Measurements from ENCODE around the gene ADAMTS8.

The ADAMTS8 gene

DNA sequence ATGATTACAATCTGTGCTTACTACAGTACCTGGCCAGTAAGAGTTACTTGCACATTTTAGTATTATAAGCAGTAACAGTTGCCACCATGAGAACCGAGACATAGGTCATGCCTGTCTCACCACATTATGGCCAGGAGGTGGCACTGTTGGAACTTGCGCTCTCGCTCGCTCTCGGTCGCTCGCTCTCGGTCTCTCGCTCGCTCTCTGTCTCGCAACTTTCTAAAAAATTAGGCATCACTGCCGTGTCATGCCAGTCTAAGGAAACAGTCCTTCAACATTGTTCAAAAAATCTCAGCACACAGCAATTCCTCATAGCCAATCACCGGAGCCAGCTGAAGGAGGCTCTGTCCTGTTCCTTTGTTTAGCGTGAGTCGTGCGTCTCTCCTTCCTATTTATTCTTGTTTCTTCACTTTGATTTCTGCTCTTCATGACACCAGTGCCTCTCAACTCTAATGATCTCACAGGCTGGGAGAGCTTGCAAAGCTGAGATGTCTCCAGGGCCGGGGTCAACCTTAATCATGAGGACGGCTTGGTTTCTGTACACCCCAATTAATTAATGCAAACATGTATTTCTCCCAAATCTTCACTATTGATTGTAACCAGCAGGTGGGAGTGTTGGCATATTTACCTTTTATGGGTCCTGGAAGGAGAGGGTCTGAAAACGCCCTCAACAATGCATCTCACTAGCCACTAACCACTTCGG, 6.3 kb upstream of the ADAMTS8 start:
- Histone ChIP-seq H3K27ac (peak overlapping the region in 6 of 11 experiments; percentile 11 to 50 (median 22); a peak in 6 of 22 replicates), H3K9me3 (replicated peaks in 1 of 11) (no peaks in the 10 kb centered on the region), H3K4me1 (peaks cover 17 to 45% (median 42%) of the 10 kb centered on the region in 10 experiments), H3K27me3 (peaks cover 13 to 14% (median 14%) of the 10 kb centered on the region in 11 experiments), H3K36me3 (no peaks in the 10 kb centered on the region), H3K9ac (peak overlapping the region; percentile 42 to 78 (median 72); a peak in 21 of 22 replicates), H4K20me1 (peaks cover 0 to 10% (median 3%) of the 10 kb centered on the region in 11 experiments; a peak in 8 of 22 replicates), H3K4me3 (peak overlapping the region; percentile 60 to 73 (median 64)), H3K4me2 (peak overlapping the region; percentile 74 to 91 (median 80))
- no peak for TF ChIP-seq Cebpa-rat (IDR thresholded peaks at IDR 0.05)

DNA sequence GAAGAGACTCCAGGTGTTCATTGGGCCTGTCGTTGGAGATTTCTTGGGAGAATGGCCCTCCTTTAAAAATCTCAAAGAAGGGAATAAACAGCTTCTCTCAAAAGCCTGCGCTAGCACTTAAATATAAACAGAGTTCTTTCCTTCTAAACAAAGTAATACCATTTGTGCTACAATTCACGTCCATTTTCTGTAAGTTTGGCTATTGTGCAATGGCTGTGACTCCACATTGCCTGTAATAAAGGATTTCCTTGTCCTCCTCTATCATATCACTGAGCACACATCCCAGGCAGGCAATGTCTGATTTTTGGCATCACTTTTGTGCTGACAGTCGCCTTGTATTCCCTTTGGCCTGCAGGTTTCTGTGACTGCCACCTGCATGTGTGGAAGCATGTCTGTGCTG, 4.9 kb upstream of the ADAMTS8 start:
- Histone ChIP-seq H3K4me1 (peaks cover 4 to 36% (median 32%) of the 10 kb centered on the region in 10 experiments), H3K4me2 (no peak overlapping the region), H3K27me3 (peaks cover 26 to 27% (median 27%) of the 10 kb centered on the region in 11 experiments), H3K9me3 (replicated peaks in 1 of 11) (no peaks in the 10 kb centered on the region), H4K20me1 (peaks cover 0 to 23% (median 15%) of the 10 kb centered on the region in 11 experiments; a peak in 15 of 22 replicates), H3K36me3 (no peaks in the 10 kb centered on the region), H3K9ac (no peak overlapping the region), H3K4me3 (no peak overlapping the region), H3K27ac (no peak overlapping the region)
- TF ChIP-seq Cebpa-rat (IDR thresholded peaks at IDR 0.05), result no peak

DNA sequence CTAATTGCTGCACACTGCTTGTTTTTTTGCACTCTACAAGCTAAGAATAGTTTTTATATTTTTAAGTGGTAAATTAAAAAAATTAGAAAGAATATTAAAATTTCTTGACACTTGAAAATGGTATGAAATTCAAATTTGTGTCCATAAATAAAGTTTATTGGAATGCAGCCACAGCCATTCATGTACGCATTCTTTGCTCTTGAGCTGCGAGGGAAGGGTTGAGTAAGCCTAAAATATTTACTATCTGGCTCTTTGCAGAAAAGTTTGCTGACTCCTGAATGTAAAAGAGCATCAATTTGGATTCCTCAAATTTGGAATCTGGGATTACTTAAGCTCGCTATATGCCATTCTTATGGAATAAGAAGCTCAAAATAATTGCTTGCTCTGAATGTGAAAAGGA, 3.4 kb upstream of the ADAMTS8 start:
- no peak overlapping the region for H3K27ac ChIP-seq
- H3K36me3 ChIP-seq, result no peaks in the 10 kb centered on the region
- peaks cover 42 to 43% (median 42%) of the 10 kb centered on the region in 11 experiments for H3K27me3 ChIP-seq
- H3K4me3 ChIP-seq, result no peak overlapping the region
- H4K20me1 ChIP-seq, result peaks cover 0 to 37% (median 29%) of the 10 kb centered on the region in 11 experiments; a peak in 17 of 22 replicates
- no peaks in the 10 kb centered on the region for H3K9me3 ChIP-seq (replicated peaks in 1 of 11)
- no peak overlapping the region for H3K9ac ChIP-seq
- H3K4me2 ChIP-seq, result no peak overlapping the region
- H3K4me1 ChIP-seq, result peaks cover 7 to 29% (median 26%) of the 10 kb centered on the region in 10 experiments; a peak in 19 of 20 replicates
- TF ChIP-seq Cebpa-rat (IDR thresholded peaks at IDR 0.05), result no peak

DNA sequence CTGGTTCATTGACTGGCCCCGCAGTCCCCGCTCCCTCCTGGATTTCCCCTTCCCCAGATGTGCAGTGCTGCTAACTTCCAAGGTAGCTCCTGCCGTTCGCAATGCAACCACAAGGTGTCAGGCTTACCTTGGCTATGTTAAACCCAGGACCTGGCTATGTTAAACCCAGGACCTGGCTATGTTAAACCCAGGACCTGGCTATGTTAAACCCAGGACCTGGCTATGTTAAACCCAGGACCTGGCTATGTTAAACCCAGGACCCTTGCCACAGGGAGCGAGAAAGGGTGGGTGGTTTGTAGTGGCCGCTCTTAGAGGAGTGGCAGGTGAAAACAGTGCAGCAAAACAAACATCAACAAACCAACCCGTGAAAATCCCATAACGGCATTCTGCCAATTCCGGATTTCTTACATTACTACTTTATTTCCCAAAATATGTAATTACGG, 2.9 kb upstream of the ADAMTS8 start:
- H3K4me2 ChIP-seq, result no peak overlapping the region
- H3K4me1 ChIP-seq, result peaks cover 7 to 25% (median 22%) of the 10 kb centered on the region in 10 experiments; a peak in 19 of 20 replicates
- no peak for TF ChIP-seq Cebpa-rat (IDR thresholded peaks at IDR 0.05)
- H4K20me1 ChIP-seq, result peaks cover 0 to 41% (median 34%) of the 10 kb centered on the region in 11 experiments; a peak in 17 of 22 replicates
- H3K9me3 ChIP-seq (replicated peaks in 1 of 11), result no peaks in the 10 kb centered on the region
- no peak overlapping the region for H3K27ac ChIP-seq
- H3K36me3 ChIP-seq, result no peaks in the 10 kb centered on the region
- peaks cover 46 to 47% (median 47%) of the 10 kb centered on the region in 11 experiments for H3K27me3 ChIP-seq
- no peak overlapping the region for H3K4me3 ChIP-seq
- no peak overlapping the region for H3K9ac ChIP-seq

DNA sequence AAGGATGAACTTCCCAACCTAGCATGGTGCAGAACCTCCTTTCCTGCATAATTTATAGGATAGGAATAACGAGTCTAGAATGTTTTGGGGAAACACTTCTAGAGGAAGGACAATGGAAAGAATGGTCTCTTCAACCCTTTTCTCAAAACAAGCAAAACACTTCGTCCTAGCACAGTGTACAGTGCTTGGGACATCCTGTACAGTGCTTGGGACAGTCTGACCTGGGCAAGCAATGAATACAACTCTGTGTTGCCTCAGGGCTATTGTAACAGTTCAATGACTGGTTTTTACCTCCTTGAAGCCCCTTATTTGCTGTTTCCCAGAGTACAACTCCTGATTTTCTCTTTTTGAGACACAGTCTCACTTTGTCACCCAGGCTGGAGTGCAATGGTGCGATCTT, 1.6 kb upstream of the ADAMTS8 start:
- no peak overlapping the region for H3K27ac ChIP-seq
- no peak for TF ChIP-seq Cebpa-rat (IDR thresholded peaks at IDR 0.05)

DNA sequence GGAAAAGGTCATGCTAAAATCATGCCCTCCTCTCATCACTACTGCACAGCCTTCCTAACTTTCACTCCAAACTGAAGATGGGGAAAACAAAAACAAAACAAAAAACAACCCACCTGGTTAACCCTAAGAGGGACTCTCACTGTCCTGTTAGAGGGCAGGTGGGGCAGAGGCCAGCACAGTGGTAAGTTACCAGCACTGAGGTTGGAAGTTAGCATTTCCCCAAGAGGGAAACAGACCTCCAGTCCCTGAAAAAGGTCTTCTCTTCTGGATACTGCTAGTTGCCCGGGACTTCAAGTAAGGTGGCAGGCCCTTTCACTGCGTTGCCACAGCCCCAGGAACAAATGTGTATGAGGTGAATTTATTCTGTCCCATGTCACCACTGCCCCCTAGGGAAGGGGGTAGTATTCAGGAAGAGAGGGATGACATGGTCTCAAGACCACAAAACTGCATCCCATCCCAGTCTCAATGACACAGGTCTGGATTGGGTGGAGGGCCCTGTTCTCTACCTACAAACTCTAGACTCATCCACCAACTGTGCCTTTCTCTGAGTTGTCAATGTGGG, 792 bp upstream of the ADAMTS8 start:
- Histone ChIP-seq H3K27ac (no peak overlapping the region), H3K36me3 (no peaks in the 10 kb centered on the region), H3K9me3 (replicated peaks in 1 of 11) (no peaks in the 10 kb centered on the region), H3K4me3 (no peak overlapping the region), H4K20me1 (peaks cover 0 to 58% (median 36%) of the 10 kb centered on the region in 11 experiments; a peak in 17 of 22 replicates), H3K4me2 (no peak overlapping the region), H3K9ac (no peak overlapping the region), H3K4me1 (peaks cover 5 to 22% (median 17%) of the 10 kb centered on the region in 10 experiments; a peak in 14 of 20 replicates), H3K27me3 (peaks cover 63 to 69% (median 68%) of the 10 kb centered on the region in 11 experiments)
- TF ChIP-seq Cebpa-rat (IDR thresholded peaks at IDR 0.05), result no peak

More for the DNA sequence above, 1.6 kb upstream of the ADAMTS8 start:
- H3K4me1 ChIP-seq, result peaks cover 5 to 22% (median 17%) of the 10 kb centered on the region in 10 experiments; a peak in 14 of 20 replicates
- peaks cover 0 to 51% (median 36%) of the 10 kb centered on the region in 11 experiments; a peak in 17 of 22 replicates for H4K20me1 ChIP-seq
- no peak overlapping the region for H3K9ac ChIP-seq
- H3K27me3 ChIP-seq, result peaks cover 59 to 61% (median 60%) of the 10 kb centered on the region in 11 experiments
- no peaks in the 10 kb centered on the region for H3K9me3 ChIP-seq (replicated peaks in 1 of 11)
- no peak overlapping the region for H3K4me2 ChIP-seq
- no peaks in the 10 kb centered on the region for H3K36me3 ChIP-seq
- H3K4me3 ChIP-seq, result no peak overlapping the region

DNA sequence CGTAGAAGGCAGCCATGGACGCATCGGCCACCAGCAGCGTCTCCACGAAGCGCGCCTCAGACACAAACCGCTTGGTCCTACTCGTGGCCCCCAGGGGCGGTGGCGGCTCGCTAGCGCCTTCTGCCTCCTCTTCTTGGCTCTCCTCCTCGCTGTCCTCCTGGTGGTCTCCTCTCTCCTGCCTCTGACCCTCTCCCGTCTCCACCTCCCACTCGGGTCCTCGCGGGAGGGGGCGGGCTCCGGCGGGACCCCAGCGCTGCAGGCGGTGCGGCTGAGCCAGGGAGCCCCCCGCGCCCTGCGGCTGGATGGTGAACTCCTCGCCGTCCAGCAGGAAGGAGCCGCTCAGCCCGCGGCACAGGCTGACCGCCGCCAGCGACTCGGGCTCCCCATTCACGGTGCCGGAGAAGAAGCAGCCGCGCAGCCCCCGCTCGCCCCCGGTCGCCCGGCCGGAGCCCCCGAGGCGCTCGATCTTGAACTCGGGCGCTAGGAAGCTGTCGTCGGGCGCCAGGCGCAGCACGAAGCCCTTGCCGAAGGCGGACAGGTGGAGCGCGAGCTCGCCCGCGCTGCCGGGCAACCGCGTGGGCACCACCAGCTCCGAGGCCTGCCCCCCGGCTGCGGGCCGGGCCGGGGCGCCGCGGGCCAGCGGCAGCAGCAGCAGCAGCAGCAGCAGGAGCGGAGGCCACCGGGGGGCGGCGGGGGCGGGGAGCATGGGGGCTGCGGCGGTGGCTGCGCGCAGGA, 661 bp downstream of the ADAMTS8 start:
- peak overlapping the region; percentile 68 to 89 (median 80) for H3K4me2 ChIP-seq
- H3K4me1 ChIP-seq, result peaks cover 5 to 22% (median 17%) of the 10 kb centered on the region in 10 experiments; a peak in 14 of 20 replicates
- peaks cover 63 to 82% (median 68%) of the 10 kb centered on the region in 11 experiments for H3K27me3 ChIP-seq
- TF ChIP-seq Cebpa-rat (IDR thresholded peaks at IDR 0.05), result no peak
- H3K9me3 ChIP-seq (replicated peaks in 1 of 11), result no peaks in the 10 kb centered on the region
- no peak overlapping the region; a peak in 1 of 22 replicates for H3K9ac ChIP-seq
- no peak overlapping the region for H3K27ac ChIP-seq
- H3K36me3 ChIP-seq, result no peaks in the 10 kb centered on the region
- peak overlapping the region; percentile 27 to 62 (median 48); a peak in 19 of 20 replicates for H3K4me3 ChIP-seq
- peaks cover 0 to 58% (median 36%) of the 10 kb centered on the region in 11 experiments; a peak in 17 of 22 replicates for H4K20me1 ChIP-seq

DNA sequence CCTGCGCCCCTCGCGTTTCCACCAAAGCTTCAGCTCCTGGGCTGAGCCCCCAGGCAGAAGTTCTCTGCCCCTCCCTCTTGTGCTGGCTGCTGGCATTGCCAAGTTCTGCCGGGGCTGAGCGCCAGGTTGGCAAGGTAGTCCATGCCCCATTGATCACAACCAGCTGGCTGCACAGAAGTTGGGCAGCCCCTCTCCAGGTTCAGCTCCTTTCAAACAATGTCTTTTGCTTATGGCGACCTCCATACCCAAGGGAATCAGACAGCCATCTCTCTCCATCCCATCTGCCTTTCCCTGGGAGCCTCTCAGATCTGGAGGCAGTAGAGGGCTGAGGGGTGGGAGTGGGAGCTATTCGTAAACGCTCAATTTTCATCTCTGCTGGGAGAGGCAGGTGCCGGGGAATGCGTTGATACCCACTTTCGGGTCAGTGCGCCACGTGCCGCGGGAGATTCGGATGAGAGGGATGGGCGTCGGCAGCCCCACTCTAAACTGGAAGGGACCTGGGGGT, 1.5 kb downstream of the ADAMTS8 start:
- no peak overlapping the region for H3K4me3 ChIP-seq
- H3K9me3 ChIP-seq (replicated peaks in 1 of 11), result no peaks in the 10 kb centered on the region
- TF ChIP-seq Cebpa-rat (IDR thresholded peaks at IDR 0.05), result no peak
- H3K27me3 ChIP-seq, result peaks cover 63 to 84% (median 68%) of the 10 kb centered on the region in 11 experiments
- no peak overlapping the region for H3K4me2 ChIP-seq
- no peak overlapping the region for H3K27ac ChIP-seq
- H3K4me1 ChIP-seq, result peaks cover 5 to 22% (median 17%) of the 10 kb centered on the region in 10 experiments; a peak in 14 of 20 replicates
- peaks cover 0 to 58% (median 36%) of the 10 kb centered on the region in 11 experiments; a peak in 17 of 22 replicates for H4K20me1 ChIP-seq
- no peaks in the 10 kb centered on the region for H3K36me3 ChIP-seq
- no peak overlapping the region for H3K9ac ChIP-seq

All from BLaER1 treated with 17β-estradiol and CSF1 and Interleukin-3, amounts not matched to agents 10 nM and 100 nM (cell line).